Measurements from ENCODE around the gene CC2D2A. TPM values are rescaled to one million over a fixed set of nuclear protein-coding genes. Genes with fewer than 3 reads are reported as not detected.

The CC2D2A gene
- total RNA-seq, 1 experiment from 2014 or later = 10.2 TPM

DNA sequence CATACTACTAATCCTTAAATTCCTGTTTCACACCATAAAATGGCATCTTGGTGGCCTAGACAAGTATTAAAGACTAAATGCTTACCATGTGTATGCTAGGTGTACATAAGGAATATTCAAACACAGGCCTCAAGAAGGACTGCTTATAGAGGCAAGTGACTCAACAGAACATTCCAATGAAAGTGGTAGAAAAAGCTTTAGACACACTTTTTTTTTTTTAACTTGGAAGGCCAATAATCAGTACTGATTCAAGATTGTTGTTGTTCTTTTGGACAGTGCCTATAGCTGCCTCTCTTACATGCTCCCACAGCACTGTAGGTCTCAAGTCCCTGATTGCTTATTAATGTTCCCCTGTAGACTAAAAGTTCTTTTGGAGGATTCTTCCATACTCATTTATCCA is 107.8 kb downstream of the CC2D2A start:
- H3K27me3 Mint-ChIP-seq (ENCODE audit: low read depth) = no peaks in the 10 kb centered on the region
- no peak overlapping the region for H3K4me3 Mint-ChIP-seq
- TF ChIP-seq MYBL2 (CRISPR knock-in tag; IDR thresholded peaks at IDR 0.05) (no peak), USF1 (CRISPR knock-in tag; IDR thresholded peaks at IDR 0.05) (no peak), CTCF (IDR thresholded peaks at IDR 0.05) (no peak), ESRRA (CRISPR knock-in tag; IDR thresholded peaks at IDR 0.05; ENCODE audit: borderline replicate concordance) (no peak), TP53 (CRISPR knock-in tag; IDR thresholded peaks at IDR 0.05) (no peak), IRF1 (CRISPR knock-in tag; IDR thresholded peaks at IDR 0.05) (no peak)
- TF ChIP-seq, protein P1, sequence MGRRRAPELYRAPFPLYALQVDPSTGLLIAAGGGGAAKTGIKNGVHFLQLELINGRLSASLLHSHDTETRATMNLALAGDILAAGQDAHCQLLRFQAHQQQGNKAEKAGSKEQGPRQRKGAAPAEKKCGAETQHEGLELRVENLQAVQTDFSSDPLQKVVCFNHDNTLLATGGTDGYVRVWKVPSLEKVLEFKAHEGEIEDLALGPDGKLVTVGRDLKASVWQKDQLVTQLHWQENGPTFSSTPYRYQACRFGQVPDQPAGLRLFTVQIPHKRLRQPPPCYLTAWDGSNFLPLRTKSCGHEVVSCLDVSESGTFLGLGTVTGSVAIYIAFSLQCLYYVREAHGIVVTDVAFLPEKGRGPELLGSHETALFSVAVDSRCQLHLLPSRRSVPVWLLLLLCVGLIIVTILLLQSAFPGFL (CRISPR knock-in tag; IDR thresholded peaks at IDR 0.05; ENCODE audit: borderline replicate concordance) = no peak
- TF ChIP-seq, protein P2, sequence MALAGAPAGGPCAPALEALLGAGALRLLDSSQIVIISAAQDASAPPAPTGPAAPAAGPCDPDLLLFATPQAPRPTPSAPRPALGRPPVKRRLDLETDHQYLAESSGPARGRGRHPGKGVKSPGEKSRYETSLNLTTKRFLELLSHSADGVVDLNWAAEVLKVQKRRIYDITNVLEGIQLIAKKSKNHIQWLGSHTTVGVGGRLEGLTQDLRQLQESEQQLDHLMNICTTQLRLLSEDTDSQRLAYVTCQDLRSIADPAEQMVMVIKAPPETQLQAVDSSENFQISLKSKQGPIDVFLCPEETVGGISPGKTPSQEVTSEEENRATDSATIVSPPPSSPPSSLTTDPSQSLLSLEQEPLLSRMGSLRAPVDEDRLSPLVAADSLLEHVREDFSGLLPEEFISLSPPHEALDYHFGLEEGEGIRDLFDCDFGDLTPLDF (CRISPR knock-in tag; IDR thresholded peaks at IDR 0.05) = no peak
- no peak overlapping the region for H3K27ac Mint-ChIP-seq
- no peaks in the 10 kb centered on the region for H3K9me3 Mint-ChIP-seq
- no peaks in the 10 kb centered on the region for H3K4me1 Mint-ChIP-seq
- ChIA-PET CTCF (no interaction called here), POLR2A (no interaction called here)
- ATAC-seq = no peak
- no peaks in the 10 kb centered on the region for H3K36me3 Mint-ChIP-seq
- no peak for DNase-seq (ENCODE audit: low spot score)

DNA sequence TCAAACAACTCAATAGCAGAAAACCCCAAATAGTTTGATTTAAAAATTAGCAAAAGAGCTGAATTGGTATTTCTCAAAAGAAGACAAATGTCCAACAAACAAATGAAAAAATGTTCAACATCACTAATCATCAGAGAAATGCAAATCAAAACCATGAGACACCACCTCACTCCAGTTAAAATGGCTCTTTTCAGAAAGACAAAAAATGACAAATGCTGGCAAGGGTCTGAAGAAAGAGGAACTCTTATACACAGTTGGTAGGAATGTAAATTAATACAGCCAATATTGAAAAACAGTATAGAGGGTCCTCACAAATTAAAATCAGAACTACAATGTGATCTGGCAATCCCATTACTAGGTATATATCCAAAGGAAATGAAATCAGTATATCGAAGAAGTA is 115.1 kb downstream of the CC2D2A start:
- POLR2A ChIA-PET = no interaction called here
- Mint-ChIP-seq H3K36me3 (peaks cover 18% of the 10 kb centered on the region), H3K27ac (no peak overlapping the region), H3K4me1 (peaks cover 3% of the 10 kb centered on the region; the same call in 1 of the 2 replicates), H3K27me3 (ENCODE audit: low read depth) (no peaks in the 10 kb centered on the region), H3K4me3 (no peak overlapping the region), H3K9me3 (peaks cover 14% of the 10 kb centered on the region)
- CTCF ChIA-PET = no interaction called here
- ATAC-seq (no peak), DNase-seq (ENCODE audit: low spot score) (no peak)
- TF ChIP-seq SMAD3 (CRISPR knock-in tag; IDR thresholded peaks at IDR 0.05; ENCODE audit: borderline replicate concordance) (no peak), ZNF512 (CRISPR knock-in tag; IDR thresholded peaks at IDR 0.05; ENCODE audit: borderline replicate concordance) (no peak), ZNF219 (CRISPR knock-in tag; IDR thresholded peaks at IDR 0.05; ENCODE audit: borderline replicate concordance) (no peak), NFYB (CRISPR knock-in tag; conservative IDR thresholded peaks at IDR 0.05; ENCODE audit: low read depth) (no peak), CBFB (CRISPR knock-in tag; IDR thresholded peaks at IDR 0.05; ENCODE audit: low read depth) (no peak), HMGXB4 (CRISPR knock-in tag; IDR thresholded peaks at IDR 0.05) (no peak)

Measured in WTC11 (cell line).